Testis (tissue), 3 donors: ENCODE data around the gene TFF1. TPM values are rescaled to one million over a fixed set of nuclear protein-coding genes. Genes with fewer than 3 reads are reported as not detected.

Experiments
- DNase-seq: peaks from one replicate; pipeline ENCODE4 v3.0.0-alpha.2; 2019
- H3K27ac ChIP-seq, 2 donors: fragments of 200-600 bp; sonication (generic); one replicate each; pipeline ENCODE4 v1.5.1; 2019
- H3K27me3 ChIP-seq: fragments of 200-600 bp; sonication (generic); one replicate; pipeline ENCODE4 v1.5.1; 2019
- H3K36me3 ChIP-seq: fragments of 200-600 bp; sonication (generic); one replicate; pipeline ENCODE4 v1.5.1; 2017; ENCODE audit warnings: low read depth; ENCODE audit errors: missing control alignments
- H3K4me1 ChIP-seq: fragments of 200-600 bp; sonication (generic); one replicate; pipeline ENCODE4 v1.5.1; 2019
- H3K4me3 ChIP-seq, 2 donors: fragments of 200-600 bp; sonication (generic); one replicate each; pipeline ENCODE4 v1.5.1; 2017 to 2019
- H3K9me3 ChIP-seq: fragments of 200-600 bp; sonication (generic); one replicate; pipeline ENCODE4 v1.5.1; 2017
- CTCF ChIP-seq, 3 experiments: fragments of 450-650 bp in 2 of 3; fragments of 200-600 bp in 1 of 3; sonication (generic) in 1 of 3; IDR thresholded peaks; one replicate each; pipeline ENCODE4 v1.5.1; 2016 to 2019; ENCODE audit warnings: antibody characterized with exemption in 3 of 3, mild to moderate bottlenecking in 2 of 3, moderate library complexity in 1 of 3
- POLR2A ChIP-seq: fragments of 450-650 bp; IDR thresholded peaks from one replicate; pipeline ENCODE4 v1.6.1; 2017; ENCODE audit warnings: antibody characterized with exemption, mild to moderate bottlenecking, moderate library complexity
- WGBS, 2 donors: methylation state at CpG; one replicate each; pipeline ENCODE4 v1.1.5; 2018; 5-methylcytosine and 5-hydroxymethylcytosine counted together
- intact Hi-C: fragments of 100-400 bp; cut with DNase I; formaldehyde crosslinking; loops from one replicate; pipeline ENCODE4 v1.15.1; 2023; ENCODE audit warnings: low total_unique reads
- polyA plus RNA-seq: library from polyadenylated mRNA; stranded (reverse); fragments of 350-450 nt; fragmentation: Illumina TruSeq; extraction: RNeasy Lipid Tissue Mini Kit (QIAGEN cat#74804); gene quantifications from one replicate; pipeline ENCODE4 v1.2.3, GENCODE V29; 2014; ENCODE audit warnings: low read depth, low replicate concordance; ENCODE audit not compliant: insufficient read depth
- total RNA-seq, 2 donors: library from RNA; depleted of rRNA; stranded (reverse); fragments of >200 nt; gene quantifications; one replicate each; pipeline ENCODE4 v1.2.3, GENCODE V29; 2016

TFF1 gene
- total and polyA plus RNA-seq, 3 donors from 2014 or later, result not detected

GRCh38 chr21:42364304-42364865 lies 1.9 kb downstream of the TFF1 start:
- DNase-seq, result no peak
- TF ChIP-seq POLR2A (no peak), CTCF (IDR thresholded peaks at IDR 0.05) (no peak)
- Histone ChIP-seq H3K4me3 (no peak overlapping the region), H3K36me3 (no peaks in the 10 kb centered on the region), H3K27me3 (no peaks in the 10 kb centered on the region), H3K4me1 (no peaks in the 10 kb centered on the region), H3K27ac (no peak overlapping the region), H3K9me3 (no peaks in the 10 kb centered on the region)
- 81 to 84% methylated on average over 10 to 13 of the region's 13 CpGs for WGBS, 2 donors
- intact Hi-C loops, result no loop called here

GRCh38 chr21:42363312-42363711 lies 3.0 kb downstream of the TFF1 start:
- Histone ChIP-seq H3K9me3 (no peaks in the 10 kb centered on the region), H3K36me3 (no peaks in the 10 kb centered on the region), H3K4me3 (no peak overlapping the region), H3K27ac (no peak overlapping the region), H3K27me3 (no peaks in the 10 kb centered on the region), H3K4me1 (no peaks in the 10 kb centered on the region)
- WGBS, 2 donors, result 85 to 87% methylated on average over 8 of the region's 8 CpGs
- TF ChIP-seq CTCF (IDR thresholded peaks at IDR 0.05), result no peak
- TF ChIP-seq POLR2A, result no peak
- intact Hi-C loops, result no loop called here
- DNase-seq, result no peak

GRCh38 chr21:42362700-42363099 lies 3.6 kb downstream of the TFF1 start:
- Histone ChIP-seq H3K27ac (no peak overlapping the region), H3K4me3 (no peak overlapping the region), H3K27me3 (no peaks in the 10 kb centered on the region), H3K36me3 (no peaks in the 10 kb centered on the region), H3K4me1 (no peaks in the 10 kb centered on the region), H3K9me3 (no peaks in the 10 kb centered on the region)
- TF ChIP-seq CTCF (IDR thresholded peaks at IDR 0.05), result no peak
- TF ChIP-seq POLR2A, result no peak
- intact Hi-C loops, result no loop called here
- DNase-seq, result no peak
- WGBS, 2 donors, result 66 to 82% methylated on average over 8 to 9 of the region's 9 CpGs

- H3K36me3 ChIP-seq, result no peaks in the 10 kb centered on the region
- WGBS, 2 donors, result 66 to 68% methylated on average over 12 of the region's 12 CpGs
- no peak for TF ChIP-seq POLR2A
- TF ChIP-seq CTCF (IDR thresholded peaks at IDR 0.05), result no peak
- DNase-seq, result no peak
- H3K4me1 ChIP-seq, result no peaks in the 10 kb centered on the region
- intact Hi-C loops, result no loop called here
- H3K27ac ChIP-seq, result no peak overlapping the region
- no peaks in the 10 kb centered on the region for H3K9me3 ChIP-seq
- no peaks in the 10 kb centered on the region for H3K27me3 ChIP-seq
- H3K4me3 ChIP-seq, result no peak overlapping the region
These were observed 4.1 kb downstream of the TFF1 start for GRCh38 chr21:42362198-42362597.

GRCh38 chr21:42361286-42361685 lies 5.0 kb downstream of the TFF1 start:
- 35 to 38% methylated on average over 6 to 7 of the region's 7 CpGs for WGBS, 2 donors
- no peak for DNase-seq
- H3K27me3 ChIP-seq, result no peaks in the 10 kb centered on the region

More at GRCh38 chr21:42361286-42361685, 5.0 kb downstream of the TFF1 start:
- no peak overlapping the region for H3K27ac ChIP-seq
- no peaks in the 10 kb centered on the region for H3K4me1 ChIP-seq
- no peaks in the 10 kb centered on the region for H3K9me3 ChIP-seq
- no peak overlapping the region for H3K4me3 ChIP-seq
- H3K36me3 ChIP-seq, result no peaks in the 10 kb centered on the region
- TF ChIP-seq CTCF (IDR thresholded peaks at IDR 0.05) (no peak), POLR2A (no peak)
- intact Hi-C loops, result no loop called here
